HCT116 (cell line): ENCODE results near the gene OR2AE1. TPM values are rescaled to one million over a fixed set of nuclear protein-coding genes. Genes with fewer than 3 reads are reported as not detected.
"Not testable (repeated sequence)": the region's sequence is repeated elsewhere in the genome, so short reads cannot be mapped to it uniquely, and the experiment has no call there.

Source experiments
- ATAC-seq: fragments of 200-7000 bp; cut with Tn5 transposase; 2 replicates; pipeline ENCODE4 v1.9.1; 2020; ENCODE audit warnings: mild to moderate bottlenecking, moderate library complexity
- BruUV-seq: library from RNA; stranded (reverse); fragments of 400-500 nt; replicated peaks from 2 replicates; lab custom pipeline; 2021; lab: Mats Ljungman, UMichigan
- CTCF ChIA-PET: fragments of 300-600 bp; sonication (Branson Sonifier 250); formaldehyde crosslinking; loops from one replicate; lab custom pipeline; 2021; ENCODE audit warnings: antibody characterized with exemption; lab: Charles Lee
- POLR2A ChIA-PET: fragments of 300-600, 350-600 bp; sonication (Branson Sonifier 250); formaldehyde crosslinking; loops from one replicate; lab custom pipeline; 2021; ENCODE audit warnings: antibody characterized with exemption; lab: Charles Lee
- RAD21 ChIA-PET, 2 experiments: fragments of 300-600 bp; sonication (Branson Sonifier 250); formaldehyde crosslinking; loops; one replicate each; lab custom pipeline; 2023; ENCODE audit warnings: low total read pairs in 2 of 2; ENCODE audit not compliant: uncharacterized antibody in 2 of 2, unreplicated experiment in 2 of 2, low non-redundant PET in 1 of 2; lab: Charles Lee
- DNase-seq: peaks from one replicate; pipeline ENCODE4 v3.0.0-alpha.2; 2010; ENCODE audit warnings: low read depth, low spot score
- H2AFZ ChIP-seq: fragments of 200-600 bp; shearing (Covaris generic), sonication (generic); 2 replicates; pipeline ENCODE4 v1.6.1; 2017; ENCODE audit warnings: low read depth, mixed run types, mixed read lengths, antibody characterized with exemption, low read length; ENCODE audit not compliant: poor library complexity, severe bottlenecking
- H3K27ac ChIP-seq: 2 replicates; pipeline ENCODE4 v1.5.1; 2012; ENCODE audit warnings: low read depth, low read length
- H3K27me3 ChIP-seq: fragments of 200-600 bp; sonication (generic); 2 replicates; pipeline ENCODE4 v1.6.1; 2016; ENCODE audit warnings: mixed run types, low read length, mixed read lengths; ENCODE audit not compliant: insufficient read depth
- H3K36me3 ChIP-seq, 2 experiments: fragments of 200-500 bp in 1 of 2; fragments of 200-600 bp in 1 of 2; sonication (Bioruptor generic) in 1 of 2; sonication (generic) in 1 of 2; 2 replicates each; pipeline versions ENCODE4 v1.5.1 to v1.6.1; 2014 to 2016; ENCODE audit warnings: low read length in 2 of 2, inconsistent platforms in 1 of 2, mixed read lengths in 1 of 2, mixed run types in 1 of 2; ENCODE audit not compliant: insufficient read depth in 2 of 2, control insufficient read depth in 1 of 2
- H3K4me1 ChIP-seq, 2 experiments: fragments of 200-600 bp in 1 of 2; sonication (generic) in 1 of 2; 2 replicates each; pipeline versions ENCODE4 v1.5.1 to v1.6.1; 2012 to 2017; ENCODE audit warnings: low read length in 2 of 2, inconsistent platforms in 1 of 2, mild to moderate bottlenecking in 1 of 2, mixed read lengths in 1 of 2, mixed run types in 1 of 2, moderate library complexity in 1 of 2; ENCODE audit not compliant: insufficient read depth in 2 of 2, control insufficient read depth in 1 of 2
- H3K4me2 ChIP-seq: fragments of 200-600 bp; sonication (generic); 2 replicates; pipeline ENCODE4 v1.6.1; 2017; ENCODE audit warnings: mixed run types, low read length, mixed read lengths
- H3K4me3 ChIP-seq, 2 experiments: fragments of 200-600 bp in 1 of 2; sonication (generic) in 1 of 2; replicated peaks in 1 of 2; 2 replicates each; pipeline ENCODE4 v1.5.1; 2011 to 2016; ENCODE audit warnings: low read length in 2 of 2, control low read depth in 1 of 2, low read depth in 1 of 2, mild to moderate bottlenecking in 1 of 2, mixed read lengths in 1 of 2, mixed run types in 1 of 2
- H3K79me2 ChIP-seq: fragments of 200-600 bp; sonication (generic); 2 replicates; pipeline ENCODE4 v1.6.1; 2017; ENCODE audit warnings: mild to moderate bottlenecking, mixed run types, low read length, moderate library complexity, mixed read lengths; ENCODE audit not compliant: insufficient read depth
- H3K9ac ChIP-seq: fragments of 200-600 bp; sonication (generic); 2 replicates; pipeline ENCODE4 v1.6.1; 2016; ENCODE audit warnings: low read length, mixed read lengths
- H3K9me2 ChIP-seq: fragments of 200-600 bp; sonication (generic), shearing (Covaris generic); 2 replicates; pipeline ENCODE4 v1.6.1; 2017; ENCODE audit warnings: mixed run types, mild to moderate bottlenecking, moderate library complexity; ENCODE audit not compliant: insufficient read depth
- H3K9me3 ChIP-seq, 2 experiments: fragments of 200-500 bp in 1 of 2; fragments of 200-600 bp in 1 of 2; sonication (Bioruptor generic) in 1 of 2; sonication (generic) in 1 of 2; 2 replicates each; pipeline ENCODE4 v1.6.1; 2014 to 2017; ENCODE audit warnings: low read length in 2 of 2, mixed read lengths in 2 of 2, inconsistent platforms in 1 of 2, low read depth in 1 of 2, mild to moderate bottlenecking in 1 of 2, mixed run types in 1 of 2, moderate library complexity in 1 of 2; ENCODE audit not compliant: control insufficient read depth in 1 of 2, insufficient read depth in 1 of 2
- H4K20me1 ChIP-seq: fragments of 200-600 bp; sonication (generic), shearing (Covaris generic); 2 replicates; pipeline ENCODE4 v1.6.1; 2017; ENCODE audit warnings: mixed run types, mild to moderate bottlenecking, moderate library complexity; ENCODE audit not compliant: insufficient read depth
- FOSL1 ChIP-seq: IDR thresholded peaks from 2 replicates; pipeline ENCODE4 v1.6.1; 2012; ENCODE audit warnings: low read depth
- POLR2A ChIP-seq: IDR thresholded peaks from 2 replicates; pipeline ENCODE4 v1.7.0; 2011; ENCODE audit warnings: borderline replicate concordance; ENCODE audit not compliant: insufficient read depth, insufficient read length; ENCODE audit errors: extremely low read depth
- REST ChIP-seq: IDR thresholded peaks from 2 replicates; pipeline ENCODE4 v1.6.1; 2012; ENCODE audit warnings: low read depth
- TCF7L2 ChIP-seq: IDR thresholded peaks from 2 replicates; pipeline ENCODE4 v1.7.0; 2011; ENCODE audit warnings: borderline replicate concordance, inconsistent platforms; ENCODE audit not compliant: insufficient read depth, insufficient read length; ENCODE audit errors: extremely low read depth
- intact Hi-C: fragments of 100-400 bp; cut with micrococcal nuclease; formaldehyde crosslinking; loops from 2 replicates; pipeline ENCODE4 v1.10.0; 2022
- total RNA-seq: library from RNA; stranded (reverse); gene quantifications from one replicate; pipeline ENCODE4 v1.2.1, GENCODE V29; 2021; ENCODE audit not compliant: unreplicated experiment
- TF ChIP-seq, protein P1 (sequence below), 3 experiments: fragments of 200-600 bp in 1 of 3; sonication (generic) in 1 of 3; IDR thresholded peaks in 2 of 3; conservative IDR thresholded peaks in 1 of 3; 2 replicates each; pipeline ENCODE4 v1.5.1; 2012 to 2017; ENCODE audit warnings: low read depth in 2 of 3, low read length in 2 of 3, antibody characterized with exemption in 1 of 3, borderline replicate concordance in 1 of 3, control low read depth in 1 of 3, mild to moderate bottlenecking in 1 of 3, mixed read lengths in 1 of 3, mixed run types in 1 of 3, moderate library complexity in 1 of 3; ENCODE audit not compliant: insufficient read depth in 1 of 3

The OR2AE1 gene
- total RNA-seq, 1 experiment from 2014 or later: not detected

DNA sequence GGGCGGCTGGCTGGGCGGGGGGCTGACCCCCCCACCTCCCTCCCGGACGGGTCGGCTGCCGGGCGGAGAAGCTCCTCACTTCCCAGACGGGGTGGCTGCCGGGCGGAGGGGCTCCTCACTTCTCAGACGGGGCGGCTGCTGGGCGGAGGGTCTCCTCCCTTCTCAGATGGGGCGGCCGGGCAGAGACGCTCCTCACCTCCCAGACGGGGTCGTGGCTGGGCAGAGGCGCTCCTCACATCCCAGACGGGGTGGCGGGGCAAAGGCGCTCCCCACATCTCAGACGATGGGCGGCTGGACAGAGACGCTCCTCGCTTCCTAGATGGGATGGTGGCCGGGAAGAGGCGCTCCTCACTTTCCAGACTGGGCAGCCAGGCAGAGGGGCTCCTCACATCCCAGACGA, 11.5 kb upstream of the OR2AE1 start:
- CTCF ChIA-PET, H4K20me1 ChIP-seq, H2AFZ ChIP-seq, RAD21 ChIA-PET, H3K4me2 ChIP-seq, H3K79me2 ChIP-seq, H3K9me3 ChIP-seq, intact Hi-C loops, H3K27ac ChIP-seq, H3K9me2 ChIP-seq, H3K27me3 ChIP-seq, H3K4me1 ChIP-seq, BruUV-seq, POLR2A ChIA-PET, DNase-seq, H3K4me3 ChIP-seq, H3K36me3 ChIP-seq, H3K9ac ChIP-seq, ATAC-seq: not testable (repeated sequence)

- H3K27ac ChIP-seq: no peak overlapping the region
- ATAC-seq (no peak), DNase-seq (no peak)
- no TSS peak for BruUV-seq
- no peaks in the 10 kb centered on the region for H3K9me2 ChIP-seq
- peaks cover 5% of the 10 kb centered on the region; the same call in 1 of the 2 replicates for H3K27me3 ChIP-seq
- no peaks in the 10 kb centered on the region for H3K9me3 ChIP-seq
- no peak overlapping the region for H3K9ac ChIP-seq
- no peak overlapping the region for H2AFZ ChIP-seq
- intact Hi-C loops: no loop called here
- ChIA-PET POLR2A (no interaction called here), RAD21 (no interaction called here), CTCF (no interaction called here)
- H3K79me2 ChIP-seq: no peaks in the 10 kb centered on the region
- TF ChIP-seq POLR2A: no peak
- TF ChIP-seq FOSL1: no peak
- TF ChIP-seq REST: no peak
- TF ChIP-seq, protein P1, sequence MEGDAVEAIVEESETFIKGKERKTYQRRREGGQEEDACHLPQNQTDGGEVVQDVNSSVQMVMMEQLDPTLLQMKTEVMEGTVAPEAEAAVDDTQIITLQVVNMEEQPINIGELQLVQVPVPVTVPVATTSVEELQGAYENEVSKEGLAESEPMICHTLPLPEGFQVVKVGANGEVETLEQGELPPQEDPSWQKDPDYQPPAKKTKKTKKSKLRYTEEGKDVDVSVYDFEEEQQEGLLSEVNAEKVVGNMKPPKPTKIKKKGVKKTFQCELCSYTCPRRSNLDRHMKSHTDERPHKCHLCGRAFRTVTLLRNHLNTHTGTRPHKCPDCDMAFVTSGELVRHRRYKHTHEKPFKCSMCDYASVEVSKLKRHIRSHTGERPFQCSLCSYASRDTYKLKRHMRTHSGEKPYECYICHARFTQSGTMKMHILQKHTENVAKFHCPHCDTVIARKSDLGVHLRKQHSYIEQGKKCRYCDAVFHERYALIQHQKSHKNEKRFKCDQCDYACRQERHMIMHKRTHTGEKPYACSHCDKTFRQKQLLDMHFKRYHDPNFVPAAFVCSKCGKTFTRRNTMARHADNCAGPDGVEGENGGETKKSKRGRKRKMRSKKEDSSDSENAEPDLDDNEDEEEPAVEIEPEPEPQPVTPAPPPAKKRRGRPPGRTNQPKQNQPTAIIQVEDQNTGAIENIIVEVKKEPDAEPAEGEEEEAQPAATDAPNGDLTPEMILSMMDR (IDR thresholded peaks at IDR 0.05 in 2 of 3, conservative IDR thresholded peaks at IDR 0.05 in 1 of 3; ENCODE audit: borderline replicate concordance in 1 of 3, insufficient read depth in 1 of 3, low read depth in 2 of 3, low read length in 2 of 3): no peak
- TF ChIP-seq TCF7L2: no peak
- H3K36me3 ChIP-seq: no peaks in the 10 kb centered on the region
- H3K4me3 ChIP-seq: no peak overlapping the region
- no peaks in the 10 kb centered on the region for H4K20me1 ChIP-seq
- H3K4me2 ChIP-seq: no peak overlapping the region
- H3K4me1 ChIP-seq: no peaks in the 10 kb centered on the region
These were observed 4.5 kb upstream of the OR2AE1 start for GRCh38 chr7:99881370-99881769.
